Stimulated activated CD8-positive, alpha-beta memory T cell treated with anti-CD3 and anti-CD28 coated beads, Interleukin-4, amount 100 ng/mL, for 48 hours (primary cell): Measurements from ENCODE around the gene ZNF423.

Source experiments
- DNase-seq: peaks from one replicate; pipeline ENCODE4 v3.0.0-alpha.2; 2020

ZNF423 gene

DNA sequence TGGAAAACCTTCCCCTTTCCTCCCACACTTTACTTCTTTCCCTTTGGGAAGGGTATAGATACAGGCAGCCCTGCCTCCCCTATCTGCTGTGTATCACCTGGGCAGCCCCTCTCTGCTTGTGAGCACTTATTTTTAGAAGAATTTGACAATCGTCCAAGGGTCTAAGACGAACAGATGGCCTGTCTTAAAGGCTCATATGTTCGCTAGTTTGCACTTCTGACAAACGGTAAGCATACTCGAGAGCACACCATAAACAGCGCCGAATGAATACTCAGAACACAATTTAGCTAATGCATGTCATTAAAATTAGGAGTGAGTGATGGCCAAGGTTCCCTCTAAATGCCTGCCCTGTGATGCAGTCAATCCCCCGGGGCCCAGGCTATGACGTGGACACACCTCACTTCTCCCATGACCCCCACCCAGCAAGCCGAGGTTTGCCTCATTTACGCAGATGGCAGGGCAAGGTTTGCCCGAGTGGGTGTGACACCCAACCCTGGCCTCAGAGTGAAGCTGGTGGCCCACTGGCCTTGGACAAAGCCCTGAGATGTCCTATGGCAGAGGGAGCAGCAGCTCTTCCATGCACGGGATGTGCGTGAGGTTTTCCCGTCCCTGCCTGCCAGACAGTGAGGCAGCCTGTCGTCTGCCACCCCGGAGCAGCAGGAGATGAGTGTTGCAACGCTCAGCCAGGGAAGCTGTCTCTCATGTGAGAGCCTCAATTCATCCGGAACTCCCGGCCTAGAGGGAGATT is 357.1 kb downstream of the ZNF423 start:
- no peak for DNase-seq

- no peak for DNase-seq
Measured at GRCh38 chr16:49498264-49498663, 357.6 kb downstream of the ZNF423 start.

DNA sequence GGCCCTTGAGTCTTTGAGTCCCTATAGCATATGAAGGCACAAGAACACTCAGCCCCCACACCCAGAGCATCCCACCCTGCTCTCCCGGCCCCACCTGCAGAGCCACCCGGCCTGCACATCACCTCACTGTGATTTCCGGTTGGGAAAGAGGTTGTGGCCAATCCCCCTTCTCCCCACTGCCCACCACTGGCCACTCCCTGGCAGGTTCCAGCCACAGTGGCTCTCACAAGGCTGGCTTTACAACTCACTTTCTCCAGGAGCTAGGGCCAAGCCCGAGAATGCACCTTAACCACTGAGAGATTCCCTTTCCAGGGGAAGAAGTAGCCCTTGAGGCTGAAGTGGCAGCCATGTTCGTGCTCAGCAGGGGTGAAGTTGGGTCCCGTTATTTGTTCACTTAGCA is 358.4 kb downstream of the ZNF423 start:
- DNase-seq, result no peak

GRCh38 chr16:49496656-49497055 is 359.3 kb downstream of the ZNF423 start:
- no peak for DNase-seq

- no peak for DNase-seq
Measured at GRCh38 chr16:49495596-49496355, 360.1 kb downstream of the ZNF423 start.

- DNase-seq, result no peak
Measured at GRCh38 chr16:49494891-49495566, 360.9 kb downstream of the ZNF423 start.

- DNase-seq, result no peak
Measured at GRCh38 chr16:49494474-49494873, 361.4 kb downstream of the ZNF423 start.

DNA sequence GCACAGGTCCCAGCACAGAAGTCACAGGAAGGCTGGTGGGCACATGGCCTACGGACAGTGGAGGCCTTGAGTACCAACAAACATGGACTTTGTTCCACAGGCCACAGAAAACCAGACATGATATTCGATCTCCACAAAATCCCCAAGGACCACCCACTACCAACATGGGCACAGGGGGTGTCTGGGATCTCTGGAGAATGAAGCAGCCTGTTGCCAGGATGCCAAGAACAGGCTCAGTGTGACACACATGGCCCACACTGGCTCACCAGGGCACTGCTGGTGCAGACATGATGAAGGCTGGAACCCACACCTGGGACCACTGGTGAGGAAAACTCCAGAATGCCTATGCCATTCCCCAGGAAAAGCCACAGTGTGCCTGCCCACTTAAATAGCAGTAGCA is 362.1 kb downstream of the ZNF423 start:
- no peak for DNase-seq

- DNase-seq, result no peak
Measured at GRCh38 chr16:49492896-49493626, 362.9 kb downstream of the ZNF423 start.

DNA sequence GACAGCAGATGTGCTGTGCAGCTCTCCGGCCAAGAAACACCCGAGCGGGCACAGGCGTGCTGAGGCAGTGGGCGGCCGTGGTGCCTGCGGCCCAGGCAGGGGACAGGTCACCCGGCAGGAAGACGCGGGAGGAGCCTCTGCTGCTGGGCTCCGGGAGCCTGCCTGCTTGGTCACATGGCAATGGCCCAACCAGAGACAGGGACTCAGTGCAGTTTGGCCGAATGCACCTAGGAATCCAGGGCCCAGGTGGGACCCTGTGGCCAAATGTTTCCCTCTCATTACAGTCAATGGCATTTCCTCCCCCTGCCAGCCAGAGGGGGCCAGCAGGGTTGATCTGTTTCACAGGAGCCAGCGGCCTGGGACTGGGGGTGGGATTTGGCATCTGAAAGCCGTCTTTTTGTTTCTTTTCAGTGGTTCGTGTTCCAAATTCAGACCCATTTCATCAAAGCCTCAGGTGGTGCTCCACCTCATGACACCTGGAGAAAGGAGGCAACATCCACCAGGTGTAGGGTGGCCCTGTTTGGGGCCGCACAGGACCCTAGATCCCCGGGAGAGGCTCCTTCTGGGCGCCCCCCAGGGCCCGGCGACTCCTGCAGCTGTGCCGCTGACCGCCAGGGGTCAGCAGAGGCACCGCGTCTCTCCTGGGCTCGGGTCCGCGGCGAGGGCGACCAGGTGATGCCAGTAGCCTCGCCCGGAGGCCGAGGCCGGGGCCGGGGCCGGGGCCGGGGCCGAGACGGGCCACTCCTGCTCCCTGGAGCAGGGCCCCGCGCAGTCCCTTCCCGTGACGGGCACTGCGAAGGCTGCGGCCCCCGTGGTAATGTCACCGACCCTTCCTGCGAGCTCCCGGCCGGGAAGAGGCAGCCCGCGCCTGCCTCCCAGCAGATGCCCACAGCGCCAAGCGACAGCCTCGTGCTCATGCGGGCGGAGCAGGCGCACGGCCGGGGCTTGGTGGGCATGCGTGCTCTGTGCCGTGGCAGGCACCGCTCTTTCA is 363.8 kb downstream of the ZNF423 start:
- DNase-seq, result peak; percentile 65

GRCh38 chr16:49491106-49491670 is 364.7 kb downstream of the ZNF423 start:
- DNase-seq, result no peak

DNA sequence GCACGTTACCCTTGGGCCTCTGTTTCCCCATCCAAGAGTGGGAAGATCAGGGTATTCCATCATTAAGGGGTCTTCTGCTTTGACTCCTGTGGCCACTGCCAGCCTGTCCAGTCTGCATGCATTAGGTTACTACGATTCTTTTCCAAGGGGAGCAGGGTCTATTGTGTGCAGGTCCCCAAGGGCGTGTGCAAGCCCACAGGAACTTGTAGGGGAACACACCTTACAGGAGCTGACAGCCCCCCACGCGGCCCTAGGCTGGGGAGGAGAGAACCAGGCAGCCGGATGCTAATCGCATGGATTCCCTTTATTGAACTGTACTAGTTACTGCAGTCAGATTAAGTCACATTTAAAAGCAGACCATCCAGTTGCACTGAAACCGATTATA is 365.6 kb downstream of the ZNF423 start:
- no peak for DNase-seq

- DNase-seq, result no peak
Measured at GRCh38 chr16:49489686-49490320, 366.1 kb downstream of the ZNF423 start.

DNA sequence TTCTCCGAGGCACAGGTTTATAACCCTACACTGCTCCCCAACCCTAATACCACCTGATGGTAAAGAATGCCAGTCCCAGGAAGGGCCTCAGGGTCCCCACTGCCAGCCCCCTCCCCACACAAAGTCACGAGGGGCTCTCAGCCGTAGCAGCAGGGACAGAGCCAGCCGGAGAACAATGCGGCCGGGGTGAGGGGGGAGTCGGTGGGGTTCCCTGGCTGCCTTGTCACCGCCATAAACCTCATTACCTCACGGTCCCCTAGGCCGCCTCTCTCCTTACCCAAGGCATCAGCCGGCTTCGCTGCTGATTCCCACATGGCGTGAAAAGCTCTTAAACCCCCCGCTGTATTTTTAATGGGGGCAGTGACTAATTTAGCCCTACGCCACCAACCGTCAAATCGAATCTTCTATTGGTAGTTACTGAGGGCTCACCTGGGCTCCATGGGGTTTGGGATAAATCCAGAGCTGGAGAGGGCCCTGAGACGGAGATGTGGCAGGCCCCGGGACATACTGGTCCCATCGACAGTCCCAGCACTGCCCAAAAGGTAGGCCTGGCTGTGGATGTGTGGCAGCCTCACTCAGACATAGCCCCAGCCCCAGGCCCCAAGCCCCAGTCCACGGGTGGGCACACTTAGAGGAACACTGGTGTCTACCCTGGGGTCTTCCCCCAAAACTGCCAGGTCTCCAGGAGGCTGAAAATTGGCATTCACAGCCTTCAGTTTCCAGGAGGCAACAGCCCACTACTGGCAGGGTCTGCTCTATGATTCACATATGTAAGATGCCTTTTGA is 367.0 kb downstream of the ZNF423 start:
- DNase-seq, result no peak

GRCh38 chr16:49488336-49488735 is 367.6 kb downstream of the ZNF423 start:
- no peak for DNase-seq

DNA sequence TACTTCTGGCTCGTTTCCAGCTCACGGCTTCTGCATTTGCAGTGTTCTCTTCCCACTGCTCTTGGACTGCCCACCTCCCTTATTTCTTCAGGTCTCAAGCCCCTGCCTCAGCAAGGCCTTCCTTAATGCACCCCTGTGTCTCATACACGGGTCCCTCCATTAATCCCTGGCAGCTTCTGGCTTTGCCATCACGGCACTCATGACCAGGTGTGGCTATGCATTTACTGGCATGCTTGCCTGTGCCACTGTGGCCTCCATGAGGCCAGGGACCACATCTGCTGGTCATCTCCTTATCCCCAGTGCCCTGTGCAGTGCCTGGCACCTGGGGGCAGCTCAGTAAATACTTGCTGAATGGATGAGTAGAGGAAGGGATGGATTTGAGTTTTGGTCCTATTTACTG is 368.2 kb downstream of the ZNF423 start:
- DNase-seq, result no peak

- no peak for DNase-seq
Measured at GRCh38 chr16:49486400-49486799, 369.5 kb downstream of the ZNF423 start.

GRCh38 chr16:49485663-49486062 is 370.2 kb downstream of the ZNF423 start:
- no peak for DNase-seq

DNA sequence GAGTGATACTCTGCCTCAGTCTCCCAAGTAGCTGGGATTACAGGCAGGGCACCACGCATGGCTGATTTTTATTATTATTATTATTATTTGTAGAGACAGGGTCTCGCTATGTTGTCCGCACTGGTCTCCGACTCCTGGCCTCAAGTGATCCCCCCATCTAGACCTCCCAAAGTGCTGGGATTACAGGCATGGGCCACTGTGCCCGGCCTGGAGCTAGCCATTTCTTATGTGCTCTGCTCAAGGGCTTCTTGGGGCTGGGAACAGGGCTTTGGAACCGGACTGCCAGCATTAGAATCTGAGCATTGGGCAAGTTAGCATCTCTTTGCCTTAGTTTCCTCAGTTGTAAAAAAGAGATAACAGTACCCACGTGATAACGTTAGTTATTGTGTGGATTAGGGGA is 371.0 kb downstream of the ZNF423 start:
- DNase-seq, result no peak

- DNase-seq, result peak; percentile 31
Measured at GRCh38 chr16:49484451-49484849, 371.5 kb downstream of the ZNF423 start.
